Measurements from ENCODE around the gene ABHD11. TPM values are rescaled to one million over a fixed set of nuclear protein-coding genes. Genes with fewer than 3 reads are reported as not detected.

Gene ABHD11
- total RNA-seq, 4 donors from 2014 or later = 6.1 to 7.9 (median 7.2) TPM

DNA sequence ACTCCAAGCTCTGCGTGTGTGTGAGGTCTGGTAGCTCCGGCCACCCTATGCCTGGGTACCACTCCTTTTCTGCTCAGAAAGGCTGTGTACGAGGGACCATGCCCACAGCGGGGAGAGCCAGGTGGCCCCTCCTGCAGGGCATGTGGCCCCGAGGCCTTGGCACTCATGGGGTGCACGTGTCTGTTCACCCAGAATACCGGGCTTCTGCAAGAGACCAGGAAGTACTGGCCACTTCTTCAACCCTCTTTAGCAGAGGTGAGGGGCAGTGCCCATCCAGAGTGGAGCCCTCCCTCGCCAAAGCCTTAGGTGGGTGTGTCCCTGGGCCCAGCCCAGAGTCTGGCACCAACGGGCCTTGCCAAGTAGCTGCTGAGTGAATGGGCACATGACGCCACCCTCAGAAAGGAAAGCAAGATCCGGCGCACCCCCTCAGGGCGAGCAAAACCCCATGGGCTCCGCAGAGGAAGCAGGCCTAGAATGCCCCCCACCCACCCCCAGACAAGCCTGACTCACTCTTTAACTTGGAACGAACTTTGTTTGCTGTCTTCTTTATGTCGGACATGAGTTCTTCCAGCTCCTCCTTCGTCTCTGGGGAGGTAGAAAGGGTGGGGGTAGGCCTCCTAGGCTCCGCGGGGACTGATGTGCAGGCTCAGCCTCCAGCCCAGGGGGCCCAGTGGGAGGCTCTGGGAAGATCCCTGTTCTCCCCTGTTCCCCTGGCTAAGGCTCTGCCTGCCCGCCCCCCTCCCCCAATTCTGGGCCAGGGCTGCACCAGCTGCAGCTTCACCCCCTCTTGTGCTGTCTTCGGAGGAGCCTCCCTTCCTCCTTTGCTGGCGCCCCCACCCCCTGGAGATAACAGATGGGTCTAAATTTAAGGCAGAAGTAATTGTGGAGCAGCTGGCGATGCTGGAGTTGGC is 33.7 kb downstream of the ABHD11 start:
- Histone ChIP-seq H3K4me3 (no peak overlapping the region), H3K4me1 (peaks cover 7 to 22% (median 17%) of the 10 kb centered on the region in 4 donors), H3K36me3 (peaks cover 0 to 65% (median 29%) of the 10 kb centered on the region in 4 donors), H3K27ac (replicated peaks in 1 of 4) (no peak overlapping the region), H3K27me3 (no peaks in the 10 kb centered on the region), H3K9me3 (no peaks in the 10 kb centered on the region)
- no peak for DNase-seq (ENCODE audit: extremely low spot score)
- WGBS = 63% methylated on average over 14 of the region's 23 CpGs
- intact Hi-C loops (cut with DNase I) = no loop called here
- TF ChIP-seq POLR2AphosphoS5 (IDR thresholded peaks at IDR 0.05) (no peak), POLR2A (IDR thresholded peaks at IDR 0.05; ENCODE audit: low read depth) (no peak)

DNA sequence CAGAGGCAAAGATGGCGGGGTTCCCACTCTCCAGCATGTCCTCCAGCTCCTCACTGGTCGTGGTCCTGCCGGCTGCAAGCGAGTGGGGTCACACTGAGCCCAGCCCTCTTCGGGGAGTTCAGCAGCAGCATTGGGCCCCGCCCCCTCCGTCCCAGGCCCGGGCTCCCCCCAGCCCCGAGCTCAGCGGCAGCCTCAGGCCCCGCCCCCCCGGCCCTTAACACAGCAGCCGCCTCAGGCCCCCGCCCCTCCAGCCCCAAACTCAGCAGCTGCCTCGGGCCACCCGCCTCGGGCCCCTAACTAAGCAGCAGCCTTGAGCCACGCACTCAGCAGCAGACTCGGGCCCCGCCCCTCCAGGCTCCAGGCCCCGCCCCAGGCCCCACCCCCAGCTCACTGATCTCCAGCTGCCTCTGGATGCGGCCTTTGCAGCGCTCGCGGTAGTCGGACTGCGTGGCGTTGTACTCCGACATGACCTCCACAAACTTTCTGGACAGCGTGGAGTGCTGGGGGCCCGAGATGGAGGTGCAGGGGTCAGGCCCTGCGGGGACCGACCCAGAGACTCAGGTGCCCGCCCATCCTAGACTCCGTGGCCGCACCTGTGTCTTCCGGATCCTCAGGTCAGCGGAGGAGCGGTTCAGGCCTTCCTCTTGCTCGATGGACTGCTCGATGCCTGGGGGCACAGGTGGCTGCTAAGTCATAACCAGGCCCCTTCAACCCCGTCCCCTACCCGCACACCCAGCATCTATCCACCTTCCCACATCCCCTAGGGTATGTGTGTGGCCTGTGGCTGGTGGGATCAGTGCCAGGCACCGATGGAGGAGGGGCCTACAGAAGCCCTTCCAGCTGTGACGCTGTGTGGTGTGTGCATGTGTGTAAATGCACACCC is 34.6 kb downstream of the ABHD11 start:
- DNase-seq (ENCODE audit: extremely low spot score) = no peak
- TF ChIP-seq POLR2A (IDR thresholded peaks at IDR 0.05; ENCODE audit: low read depth) (no peak), POLR2AphosphoS5 (IDR thresholded peaks at IDR 0.05) (no peak), CTCF (IDR thresholded peaks at IDR 0.05) (no peak), EP300 (IDR thresholded peaks at IDR 0.05) (no peak)
- peak overlapping the region in 1 of 4 donors; percentile 13 for H3K27ac ChIP-seq (replicated peaks in 1 of 4)
- WGBS = 69% methylated on average over 15 of the region's 45 CpGs
- intact Hi-C loops (cut with DNase I) = no loop called here
- H3K9me3 ChIP-seq = no peaks in the 10 kb centered on the region
- peaks cover 7 to 22% (median 17%) of the 10 kb centered on the region in 4 donors for H3K4me1 ChIP-seq
- peaks cover 0 to 74% (median 37%) of the 10 kb centered on the region in 4 donors for H3K36me3 ChIP-seq
- no peaks in the 10 kb centered on the region for H3K27me3 ChIP-seq
- H3K4me3 ChIP-seq = peak overlapping the region; percentile 20 to 45 (median 30)

- intact Hi-C loops (cut with DNase I) = no loop called here
- WGBS = 59% methylated on average over 8 of the region's 13 CpGs
- DNase-seq (ENCODE audit: extremely low spot score) = no peak
- no peak for TF ChIP-seq EP300 (IDR thresholded peaks at IDR 0.05)
- no peak for TF ChIP-seq CTCF (IDR thresholded peaks at IDR 0.05)
- TF ChIP-seq POLR2A (IDR thresholded peaks at IDR 0.05; ENCODE audit: low read depth) = no peak
- TF ChIP-seq POLR2AphosphoS5 (IDR thresholded peaks at IDR 0.05) = no peak
- H3K4me1 ChIP-seq = peaks cover 7 to 22% (median 17%) of the 10 kb centered on the region in 4 donors
- peaks cover 5 to 77% (median 41%) of the 10 kb centered on the region in 4 donors for H3K36me3 ChIP-seq
- no peak overlapping the region for H3K4me3 ChIP-seq
- no peak overlapping the region for H3K27ac ChIP-seq (replicated peaks in 1 of 4)
- no peaks in the 10 kb centered on the region for H3K9me3 ChIP-seq
- no peaks in the 10 kb centered on the region for H3K27me3 ChIP-seq
Observed at GRCh38 chr7:73703225-73703624, 35.4 kb downstream of the ABHD11 start.

- Histone ChIP-seq H3K27me3 (no peaks in the 10 kb centered on the region), H3K9me3 (no peaks in the 10 kb centered on the region), H3K4me1 (peaks cover 7 to 22% (median 17%) of the 10 kb centered on the region in 4 donors), H3K27ac (replicated peaks in 1 of 4) (no peak overlapping the region), H3K36me3 (peaks cover 7 to 81% (median 46%) of the 10 kb centered on the region in 4 donors), H3K4me3 (no peak overlapping the region)
- TF ChIP-seq POLR2A (IDR thresholded peaks at IDR 0.05; ENCODE audit: low read depth) = no peak
- no peak for TF ChIP-seq EP300 (IDR thresholded peaks at IDR 0.05)
- no peak for TF ChIP-seq CTCF (IDR thresholded peaks at IDR 0.05)
- TF ChIP-seq POLR2AphosphoS5 (IDR thresholded peaks at IDR 0.05) = no peak
- 94% methylated on average over 11 of the region's 18 CpGs for WGBS
- DNase-seq (ENCODE audit: extremely low spot score) = no peak
- intact Hi-C loops (cut with DNase I) = no loop called here
Observed at GRCh38 chr7:73702665-73703064, 35.9 kb downstream of the ABHD11 start.
